Upper lobe of right lung (tissue), 1 donor: ENCODE measurements around the gene EFR3B. TPM values are rescaled to one million over a fixed set of nuclear protein-coding genes. Genes with fewer than 3 reads are reported as not detected.

Experiments used
- ATAC-seq: fragments of 200-7000 bp; cut with Tn5 transposase; one replicate; pipeline ENCODE4 v1.9.1; 2020; ENCODE audit warnings: mild to moderate bottlenecking, moderate library complexity
- DNase-seq: peaks from one replicate; pipeline ENCODE4 v3.0.0-alpha.2; 2020
- H3K27ac ChIP-seq: fragments of 200-600 bp; one replicate; pipeline ENCODE4 v1.8.0; 2022
- H3K27me3 ChIP-seq: fragments of 200-600 bp; one replicate; pipeline ENCODE4 v1.8.0; 2022; ENCODE audit warnings: mild to moderate bottlenecking
- H3K36me3 ChIP-seq: fragments of 200-600 bp; one replicate; pipeline ENCODE4 v1.8.0; 2022
- H3K4me1 ChIP-seq: fragments of 200-600 bp; one replicate; pipeline ENCODE4 v1.8.0; 2022
- H3K4me3 ChIP-seq: fragments of 200-600 bp; one replicate; pipeline ENCODE4 v1.8.0; 2022; ENCODE audit warnings: mild to moderate bottlenecking
- H3K9me3 ChIP-seq: fragments of 200-600 bp; one replicate; pipeline ENCODE4 v1.8.0; 2022
- CTCF ChIP-seq: fragments of 200-600 bp; IDR thresholded peaks from one replicate; pipeline ENCODE4 v1.8.0; 2022; ENCODE audit warnings: antibody characterized with exemption
- intact Hi-C: fragments of 100-400 bp; cut with DNase I; formaldehyde crosslinking; loops from one replicate; pipeline ENCODE4 v1.11.0; 2022
- total RNA-seq: library from RNA; stranded (reverse); fragmentation: NEBNext Ultra II Directional; extraction: Animal tissue kit (Norgen Biotek cat#: 25700); gene quantifications from one replicate; pipeline ENCODE4 v1.2.1, GENCODE V29; 2021
- donor health status: DM: no; HTN: yes; CAD: no; lungs with severe emphysema.

EFR3B gene
- total RNA-seq, 1 donor from 2014 or later: 10.7 TPM

- TF ChIP-seq CTCF: no peak
- no peak overlapping the region for H3K4me3 ChIP-seq
- DNase-seq (no peak), ATAC-seq (no peak)
- H3K36me3 ChIP-seq: no peaks in the 10 kb centered on the region
- no peak overlapping the region for H3K27ac ChIP-seq
- H3K9me3 ChIP-seq: no peaks in the 10 kb centered on the region
- no peaks in the 10 kb centered on the region for H3K4me1 ChIP-seq
- intact Hi-C loops: no loop called here
- no peaks in the 10 kb centered on the region for H3K27me3 ChIP-seq
Observed at GRCh38 chr2:25029183-25029554, 12.7 kb upstream of the EFR3B start.

GRCh38 chr2:25030702-25031101 lies 11.2 kb upstream of the EFR3B start:
- no peaks in the 10 kb centered on the region for H3K27me3 ChIP-seq
- intact Hi-C loops: no loop called here
- H3K27ac ChIP-seq: no peak overlapping the region
- no peak for DNase-seq
- no peaks in the 10 kb centered on the region for H3K4me1 ChIP-seq
- peak; percentile 8 for ATAC-seq
- no peak for TF ChIP-seq CTCF
- no peaks in the 10 kb centered on the region for H3K9me3 ChIP-seq
- H3K36me3 ChIP-seq: no peaks in the 10 kb centered on the region
- H3K4me3 ChIP-seq: no peak overlapping the region

DNA sequence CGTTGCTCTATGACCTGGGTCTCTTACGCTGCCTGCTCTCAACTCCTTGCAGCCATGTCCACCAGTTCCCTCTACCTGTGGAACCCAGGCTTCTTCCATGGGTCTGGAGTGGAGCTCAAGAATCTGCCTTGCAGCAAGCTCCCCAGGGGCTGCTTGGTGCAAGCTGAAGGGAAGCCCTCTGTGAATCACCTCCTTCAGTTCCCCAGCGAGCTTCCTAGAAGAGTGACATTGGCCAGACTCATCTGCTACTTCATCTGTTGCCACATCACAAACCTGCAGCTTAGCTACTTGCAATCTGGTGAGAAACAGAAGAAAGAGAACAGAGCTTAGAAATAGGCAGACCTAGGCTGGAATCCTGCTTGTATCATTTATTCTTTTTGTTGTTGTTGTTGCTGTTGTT lies 9.8 kb upstream of the EFR3B start:
- Histone ChIP-seq H3K27me3 (no peaks in the 10 kb centered on the region), H3K36me3 (no peaks in the 10 kb centered on the region), H3K4me1 (no peaks in the 10 kb centered on the region), H3K4me3 (no peak overlapping the region), H3K27ac (no peak overlapping the region), H3K9me3 (no peaks in the 10 kb centered on the region)
- TF ChIP-seq CTCF: no peak
- intact Hi-C loops: no loop called here
- no peak for ATAC-seq
- DNase-seq: no peak

DNA sequence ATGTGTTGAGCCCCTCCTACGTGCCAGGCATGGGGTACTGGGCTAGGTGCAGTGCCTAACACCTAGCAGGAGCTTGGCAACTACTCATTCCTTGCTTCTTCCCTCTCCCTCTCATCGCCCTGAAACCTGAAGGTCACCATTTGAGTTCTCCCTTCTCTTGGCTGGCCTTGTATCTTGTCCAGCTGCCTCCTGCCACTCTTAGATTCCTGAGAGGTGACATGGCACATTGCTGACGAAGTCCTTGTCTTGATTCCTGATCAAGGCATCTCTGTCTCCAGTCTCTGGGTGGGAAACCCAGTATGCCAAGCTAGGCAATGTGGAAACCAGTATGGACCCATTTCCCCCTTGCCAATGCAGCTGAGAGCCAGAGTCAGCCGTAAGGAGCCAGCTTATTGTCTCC lies 9.0 kb upstream of the EFR3B start:
- no peak for ATAC-seq

GRCh38 chr2:25034081-25034480 lies 7.8 kb upstream of the EFR3B start:
- Histone ChIP-seq H3K4me1 (no peaks in the 10 kb centered on the region), H3K4me3 (no peak overlapping the region), H3K36me3 (no peaks in the 10 kb centered on the region), H3K27me3 (no peaks in the 10 kb centered on the region), H3K9me3 (no peaks in the 10 kb centered on the region), H3K27ac (no peak overlapping the region)
- DNase-seq (no peak), ATAC-seq (no peak)
- intact Hi-C loops: no loop called here
- no peak for TF ChIP-seq CTCF

More for the DNA sequence above, 9.0 kb upstream of the EFR3B start:
- TF ChIP-seq CTCF: no peak
- Histone ChIP-seq H3K27ac (no peak overlapping the region), H3K4me3 (no peak overlapping the region), H3K4me1 (no peaks in the 10 kb centered on the region), H3K36me3 (no peaks in the 10 kb centered on the region), H3K27me3 (no peaks in the 10 kb centered on the region), H3K9me3 (no peaks in the 10 kb centered on the region)
- DNase-seq: no peak
- intact Hi-C loops: no loop called here

DNA sequence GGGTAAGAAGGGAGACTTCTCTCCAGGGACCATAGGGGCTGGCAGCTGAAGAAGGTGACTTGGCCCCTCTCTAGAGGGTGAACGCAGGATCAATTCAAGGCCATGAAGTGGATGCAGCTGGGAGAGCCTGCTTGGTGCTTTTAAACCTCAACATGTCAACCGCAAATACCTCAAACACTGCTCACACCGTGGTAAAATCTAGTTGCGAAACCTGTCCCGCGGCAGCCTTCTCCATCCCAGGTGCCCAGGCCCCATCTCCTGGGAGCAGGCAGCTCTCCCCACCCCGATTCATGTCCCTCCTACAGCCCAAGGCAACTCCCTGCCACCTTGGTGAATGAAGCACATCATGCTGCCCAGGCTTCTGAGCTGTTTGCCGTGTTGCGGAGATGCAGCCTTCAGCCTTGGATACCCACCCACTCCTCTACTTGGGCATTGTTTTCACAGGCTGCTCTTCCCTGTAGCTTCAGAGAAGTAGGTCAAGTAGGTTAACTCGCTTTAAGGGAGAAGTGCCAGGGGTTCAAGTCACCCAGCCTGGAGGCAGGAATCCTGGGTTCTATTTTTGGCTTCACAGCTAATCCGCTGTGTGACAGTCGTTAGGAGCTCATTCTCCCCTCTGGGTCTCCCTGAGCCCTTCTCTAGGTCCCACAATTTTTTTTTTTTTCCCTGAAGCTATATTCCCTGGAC lies 6.2 kb upstream of the EFR3B start:
- intact Hi-C loops: no loop called here
- ATAC-seq (peak; percentile 81), DNase-seq (peak; percentile 70)
- TF ChIP-seq CTCF: no peak
- no peaks in the 10 kb centered on the region for H3K9me3 ChIP-seq
- H3K27me3 ChIP-seq: no peaks in the 10 kb centered on the region
- no peaks in the 10 kb centered on the region for H3K4me1 ChIP-seq
- no peak overlapping the region for H3K4me3 ChIP-seq
- no peak overlapping the region for H3K27ac ChIP-seq
- no peaks in the 10 kb centered on the region for H3K36me3 ChIP-seq
